ENCODE measurements around the gene SEMA3G.

DNA sequence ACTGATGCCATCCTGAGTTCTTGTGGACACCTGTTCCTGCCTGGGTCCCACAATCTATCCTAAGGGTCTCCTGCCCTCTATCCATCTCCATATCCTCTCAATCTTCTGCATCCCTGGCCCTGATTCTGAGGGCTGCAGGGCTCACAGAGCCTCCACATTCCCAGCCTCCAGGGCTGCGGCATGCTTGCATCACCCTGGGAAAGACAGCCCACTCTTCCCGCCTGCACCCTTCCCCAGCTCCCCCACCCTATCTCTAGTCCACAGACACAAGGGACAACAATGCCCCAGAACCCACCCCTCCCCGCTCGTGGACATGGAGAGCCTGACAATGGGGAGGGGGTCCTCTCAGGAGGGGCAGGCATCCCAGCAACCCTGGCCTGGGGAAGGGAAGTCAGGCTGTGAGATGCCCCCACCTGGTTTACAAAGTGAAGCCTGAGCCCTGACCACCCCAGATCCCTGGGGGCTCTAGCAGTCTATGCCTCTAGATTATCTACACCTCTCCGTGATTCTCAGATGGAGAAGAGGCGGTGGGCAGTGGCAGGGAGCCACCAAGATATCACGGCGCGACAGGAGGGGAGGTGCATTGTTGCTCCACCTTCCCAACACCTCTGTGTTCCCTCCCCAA is 10.3 kb downstream of the SEMA3G start:
- no peak for TF ChIP-seq CTCF (IDR thresholded peaks at IDR 0.05)
- TF ChIP-seq POLR2A (IDR thresholded peaks at IDR 0.05) = no peak

All from right lobe of liver (tissue), 4 donors.